PC-3 (cell line): Measurements from ENCODE around the gene ZMYND11. TPM values are rescaled to one million over a fixed set of nuclear protein-coding genes. Genes with fewer than 3 reads are reported as not detected.
"Not testable (repeated sequence)": the region's sequence is repeated elsewhere in the genome, so short reads cannot be mapped to it uniquely, and the experiment has no call there.

Experiments
- ATAC-seq: fragments of 200-7000 bp; cut with Tn5 transposase; 2 replicates; pipeline ENCODE4 v1.9.1; 2020; ENCODE audit warnings: mild to moderate bottlenecking, moderate library complexity
- BruUV-seq: library from RNA; stranded (reverse); fragments of 400-500 nt; replicated peaks from 2 replicates; lab custom pipeline; 2021; lab: Mats Ljungman, UMichigan
- CTCF ChIA-PET: fragments of 300-600 bp; sonication (Branson Sonifier 250); formaldehyde crosslinking; loops from one replicate; lab custom pipeline; 2022; ENCODE audit warnings: antibody characterized with exemption; lab: Charles Lee
- POLR2A ChIA-PET: fragments of 300-600 bp; sonication (Branson Sonifier 250); formaldehyde crosslinking; loops from one replicate; lab custom pipeline; 2022; ENCODE audit warnings: antibody characterized with exemption; ENCODE audit not compliant: unreplicated experiment; lab: Charles Lee
- DNase-seq: peaks from one replicate; pipeline ENCODE4 v3.0.0-alpha.2; 2015
- H2AFZ ChIP-seq: fragments of 300-600 bp; sonication (generic); 2 replicates; pipeline ENCODE4 v1.6.0; 2016; ENCODE audit warnings: antibody characterized with exemption, low read length
- H3F3A ChIP-seq: fragments of 300-600 bp; sonication (generic); one replicate; pipeline ENCODE4 v1.6.0; 2017; ENCODE audit warnings: antibody characterized with exemption, low read length, control low read depth, mild to moderate bottlenecking; ENCODE audit not compliant: unreplicated experiment
- H3K27ac ChIP-seq: fragments of 300-600 bp; sonication (generic); 2 replicates; pipeline ENCODE4 v1.5.1; 2016; ENCODE audit warnings: mild to moderate bottlenecking, low read length
- H3K27me3 ChIP-seq: fragments of 300-600 bp; sonication (generic); 2 replicates; pipeline ENCODE4 v1.6.1; 2016; ENCODE audit warnings: low read length, mixed read lengths
- H3K36me3 ChIP-seq: fragments of 300-600 bp; sonication (generic); 2 replicates; pipeline ENCODE4 v1.6.1; 2016; ENCODE audit warnings: low read depth, mixed run types, low read length, mixed read lengths
- H3K4me1 ChIP-seq: fragments of 300-600 bp; sonication (generic); 2 replicates; pipeline ENCODE4 v1.5.1; 2016; ENCODE audit warnings: low read length; ENCODE audit not compliant: insufficient read depth
- H3K4me2 ChIP-seq: fragments of 300-600 bp; sonication (generic); 2 replicates; pipeline ENCODE4 v1.6.0; 2016; ENCODE audit warnings: low read length
- H3K4me3 ChIP-seq: fragments of 300-600 bp; sonication (generic); 2 replicates; pipeline ENCODE4 v1.5.1; 2016; ENCODE audit warnings: mild to moderate bottlenecking, low read length, mixed read lengths
- H3K79me2 ChIP-seq: fragments of 300-600 bp; sonication (generic); 2 replicates; pipeline ENCODE4 v1.6.1; 2017; ENCODE audit warnings: low read length, mixed read lengths
- H3K9ac ChIP-seq: fragments of 300-600 bp; sonication (generic); 2 replicates; pipeline ENCODE4 v1.6.0; 2016; ENCODE audit warnings: mild to moderate bottlenecking, low read length
- H3K9me2 ChIP-seq: fragments of 300-600 bp; sonication (generic); replicated peaks from 2 replicates; pipeline ENCODE4 v1.6.1; 2016; ENCODE audit warnings: mixed run types, low read length, mixed read lengths
- H3K9me3 ChIP-seq: fragments of 300-600 bp; sonication (generic); 2 replicates; pipeline ENCODE4 v1.6.1; 2016; ENCODE audit warnings: low read length, mixed read lengths
- H4K20me1 ChIP-seq: fragments of 300-600 bp; sonication (generic); 2 replicates; pipeline ENCODE4 v1.6.1; 2016; ENCODE audit warnings: low read length, mixed read lengths
- CTCF ChIP-seq: fragments of 300-600 bp; sonication (generic); conservative IDR thresholded peaks from 2 replicates; pipeline ENCODE4 v1.5.1; 2017; ENCODE audit warnings: antibody characterized with exemption, low read depth, mild to moderate bottlenecking, low read length
- EZH2 ChIP-seq: fragments of 300-600 bp; sonication (generic); IDR thresholded peaks from one replicate; pipeline ENCODE4 v1.6.1; 2017; ENCODE audit warnings: antibody characterized with exemption, mild to moderate bottlenecking, low read length; ENCODE audit not compliant: unreplicated experiment
- EZH2phosphoT487 ChIP-seq: fragments of 300-600 bp; sonication (generic); IDR thresholded peaks from 2 replicates; pipeline ENCODE4 v1.6.1; 2018; ENCODE audit warnings: mild to moderate bottlenecking, antibody characterized with exemption, low read length, borderline replicate concordance
- intact Hi-C: fragments of 100-400 bp; cut with micrococcal nuclease; formaldehyde crosslinking; loops from 2 replicates; pipeline ENCODE4 v1.9.0; 2023
- total RNA-seq: library from RNA; depleted of rRNA; stranded (reverse); fragments of >200 nt; gene quantifications from 2 replicates; pipeline ENCODE4 v1.2.3, GENCODE V29; 2014

Gene ZMYND11
- total RNA-seq, 1 experiment from 2014 or later: 17.1 TPM

- H3K9me3 ChIP-seq, H3K27me3 ChIP-seq, H3K79me2 ChIP-seq, H2AFZ ChIP-seq, H4K20me1 ChIP-seq, BruUV-seq, CTCF ChIA-PET, H3K4me3 ChIP-seq, intact Hi-C loops, H3K4me2 ChIP-seq, H3K36me3 ChIP-seq, H3K4me1 ChIP-seq, H3K9me2 ChIP-seq, H3K9ac ChIP-seq, H3F3A ChIP-seq: not testable (repeated sequence)
- peak overlapping the region; percentile 90 for H3K27ac ChIP-seq
- ATAC-seq (peak; percentile 78), DNase-seq (peak; percentile 42)
- POLR2A ChIA-PET: interaction anchor here (1.0 kb wide), 1 partner anchor 65 kb away, joined by 13 read pairs; no protein-coding TSS in a partner anchor
Measured at GRCh38 chr10:265074-265440, 129.8 kb downstream of the ZMYND11 start.

GRCh38 chr10:265816-266588 lies 130.7 kb downstream of the ZMYND11 start:
- H3K9me2 ChIP-seq, H3K27me3 ChIP-seq, H3F3A ChIP-seq, H3K9ac ChIP-seq, H3K79me2 ChIP-seq, H3K4me1 ChIP-seq, H4K20me1 ChIP-seq, H3K4me2 ChIP-seq, H3K9me3 ChIP-seq, BruUV-seq, intact Hi-C loops, ATAC-seq, H2AFZ ChIP-seq, H3K4me3 ChIP-seq, CTCF ChIA-PET, DNase-seq, H3K36me3 ChIP-seq: not testable (repeated sequence)
- POLR2A ChIA-PET: interaction anchor here (1.0 kb wide), 1 partner anchor 64 kb away, joined by 13 read pairs; no protein-coding TSS in a partner anchor
- H3K27ac ChIP-seq: peak overlapping the region; percentile 90

- Histone ChIP-seq H4K20me1 (no peaks in the 10 kb centered on the region), H3K27ac (peak overlapping the region; percentile 29), H3K27me3 (no peaks in the 10 kb centered on the region), H3K9me2 (no peaks in the 10 kb centered on the region), H3K9ac (no peak overlapping the region), H3K4me2 (no peak overlapping the region), H3K9me3 (no peaks in the 10 kb centered on the region), H3K4me3 (no peak overlapping the region), H3K4me1 (peaks cover 9% of the 10 kb centered on the region; the same call in 1 of the 2 replicates), H3K36me3 (no peaks in the 10 kb centered on the region), H3F3A (peaks cover 4% of the 10 kb centered on the region), H3K79me2 (no peaks in the 10 kb centered on the region), H2AFZ (no peak overlapping the region)
- TF ChIP-seq EZH2 (no peak), CTCF (no peak), EZH2phosphoT487 (no peak)
- ChIA-PET CTCF (no interaction called here), POLR2A (no interaction called here)
- ATAC-seq (peak; percentile 54), DNase-seq (peak; percentile 45)
- intact Hi-C loops: no loop called here
- BruUV-seq: no TSS peak
Measured at GRCh38 chr10:266974-267425, 131.7 kb downstream of the ZMYND11 start.
